SIG-M5 treated with dmso at 0.1 percent for 504 hours (cell line): Measurements from ENCODE around the gene RHD.
A peak's percentile ranks its signal among the peaks of the same experiment; 100 is the strongest.
"Not testable (repeated sequence)": the region's sequence is repeated elsewhere in the genome, so short reads cannot be mapped to it uniquely, and the experiment has no call there.

Source experiments
- DNase-seq: peaks from one replicate; lab custom pipeline; 2025; ENCODE audit not compliant: unreplicated experiment; lab: John Stamatoyannopoulos, UW

The RHD gene

DNA sequence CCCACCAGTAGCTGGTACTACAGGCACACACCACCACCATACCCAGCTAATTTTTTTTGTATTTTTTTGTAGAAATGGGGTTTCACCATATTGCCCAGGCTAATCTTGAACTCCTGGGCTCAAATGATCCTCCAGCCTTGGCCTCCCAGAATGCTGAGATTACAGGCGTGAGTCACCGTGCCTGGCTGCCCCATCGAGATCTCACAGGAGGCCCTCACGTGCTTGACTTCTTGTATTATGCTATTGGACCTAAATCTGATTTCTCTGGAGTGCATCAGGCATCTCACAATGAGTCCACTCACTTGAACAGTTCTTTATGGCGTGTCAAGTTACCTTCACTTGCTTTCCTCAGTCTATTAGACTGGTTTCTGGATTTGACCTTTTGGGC, 15.7 kb upstream of the RHD start:
- no peak for DNase-seq

DNA sequence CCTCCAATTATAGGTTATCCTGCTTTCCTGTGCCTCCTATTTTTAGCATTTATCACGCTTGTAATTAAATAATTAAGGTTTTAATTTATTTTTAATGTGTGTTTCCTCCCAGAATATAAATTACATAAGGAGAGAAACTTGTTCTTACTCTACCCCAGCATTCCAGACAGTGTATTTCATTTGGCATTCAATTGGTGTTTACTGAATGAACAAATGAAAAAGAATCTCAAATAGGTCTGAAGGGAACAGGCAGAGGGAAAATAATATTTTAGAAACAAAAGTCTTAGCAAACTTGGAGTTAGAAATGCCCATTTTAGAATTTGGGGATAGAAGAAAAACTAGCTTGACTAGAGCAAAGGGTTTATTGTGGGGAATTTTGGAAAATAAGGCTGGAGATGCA, 15.1 kb upstream of the RHD start:
- DNase-seq: no peak

DNA sequence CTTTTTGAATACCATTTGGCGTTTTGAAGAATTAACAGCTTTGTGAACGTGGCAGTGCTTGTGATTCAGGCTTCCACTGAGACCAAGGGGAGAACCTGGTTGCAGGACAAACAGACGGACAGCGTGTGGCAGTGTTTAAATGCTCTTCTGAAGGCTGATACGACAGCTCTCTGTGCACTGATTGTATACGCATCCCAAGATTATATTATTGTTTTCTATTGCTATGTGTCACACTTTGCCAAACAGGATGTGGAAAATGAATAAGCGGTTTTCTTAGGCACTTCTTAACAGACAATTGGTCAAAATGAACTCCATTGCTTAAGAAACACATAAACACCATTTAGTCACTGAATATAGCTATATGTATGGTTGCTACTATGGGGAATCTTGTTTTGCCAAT, 12.5 kb upstream of the RHD start:
- not testable (repeated sequence) for DNase-seq

DNA sequence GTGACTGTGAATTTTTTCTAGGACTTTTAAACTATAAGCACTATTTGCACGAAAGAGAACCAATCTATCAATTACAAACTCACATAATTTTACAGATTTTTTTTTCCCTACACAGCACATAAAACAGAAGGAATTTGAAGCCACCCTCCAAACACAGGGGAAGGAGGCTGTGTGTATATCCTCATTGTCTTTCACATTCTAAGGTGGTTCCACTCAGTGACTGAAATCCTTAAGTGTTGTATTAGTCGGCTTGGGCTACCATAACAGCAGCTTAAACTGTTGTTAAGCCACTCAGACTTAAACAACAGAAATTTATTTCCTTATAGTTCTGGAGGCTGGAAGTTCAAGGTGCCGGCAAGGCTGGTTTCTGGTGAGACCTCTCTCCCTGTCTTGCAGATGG, 12.0 kb upstream of the RHD start:
- not testable (repeated sequence) for DNase-seq

DNA sequence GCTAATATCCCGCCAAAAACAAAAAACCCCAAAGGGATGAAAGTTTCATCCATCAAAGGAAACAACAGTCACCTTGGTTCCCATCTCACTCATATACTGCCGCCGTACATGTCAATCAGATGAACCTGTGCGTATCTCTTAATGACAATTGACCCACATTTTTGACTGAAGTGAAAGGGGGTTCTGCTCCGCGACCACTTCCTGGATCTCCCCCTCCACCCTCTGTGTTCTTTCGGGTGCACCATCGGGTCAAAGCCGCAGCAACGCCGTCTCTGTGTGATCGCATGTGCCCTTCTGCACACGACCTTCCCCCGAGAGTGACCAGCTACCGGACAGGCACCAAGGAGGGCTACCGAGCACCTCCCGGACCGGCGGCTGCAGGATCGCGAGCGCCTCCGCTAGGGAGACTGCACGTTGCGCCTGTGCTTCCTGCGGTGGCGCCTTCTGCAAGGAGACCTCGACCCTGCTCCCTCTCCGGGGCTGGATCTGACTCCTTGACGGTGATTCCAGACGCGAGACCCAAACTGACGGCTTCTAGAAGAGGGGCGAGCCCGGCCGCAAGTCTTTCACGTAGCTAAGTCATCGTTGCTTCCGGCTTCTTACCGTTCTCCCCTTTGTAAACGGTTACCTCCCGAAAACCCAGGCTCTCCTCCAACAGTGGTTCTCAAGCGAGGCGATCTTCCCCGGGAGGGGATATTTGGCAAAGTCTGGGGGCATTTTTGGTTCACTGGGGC, 5.6 kb upstream of the RHD start:
- not testable (repeated sequence) for DNase-seq

DNA sequence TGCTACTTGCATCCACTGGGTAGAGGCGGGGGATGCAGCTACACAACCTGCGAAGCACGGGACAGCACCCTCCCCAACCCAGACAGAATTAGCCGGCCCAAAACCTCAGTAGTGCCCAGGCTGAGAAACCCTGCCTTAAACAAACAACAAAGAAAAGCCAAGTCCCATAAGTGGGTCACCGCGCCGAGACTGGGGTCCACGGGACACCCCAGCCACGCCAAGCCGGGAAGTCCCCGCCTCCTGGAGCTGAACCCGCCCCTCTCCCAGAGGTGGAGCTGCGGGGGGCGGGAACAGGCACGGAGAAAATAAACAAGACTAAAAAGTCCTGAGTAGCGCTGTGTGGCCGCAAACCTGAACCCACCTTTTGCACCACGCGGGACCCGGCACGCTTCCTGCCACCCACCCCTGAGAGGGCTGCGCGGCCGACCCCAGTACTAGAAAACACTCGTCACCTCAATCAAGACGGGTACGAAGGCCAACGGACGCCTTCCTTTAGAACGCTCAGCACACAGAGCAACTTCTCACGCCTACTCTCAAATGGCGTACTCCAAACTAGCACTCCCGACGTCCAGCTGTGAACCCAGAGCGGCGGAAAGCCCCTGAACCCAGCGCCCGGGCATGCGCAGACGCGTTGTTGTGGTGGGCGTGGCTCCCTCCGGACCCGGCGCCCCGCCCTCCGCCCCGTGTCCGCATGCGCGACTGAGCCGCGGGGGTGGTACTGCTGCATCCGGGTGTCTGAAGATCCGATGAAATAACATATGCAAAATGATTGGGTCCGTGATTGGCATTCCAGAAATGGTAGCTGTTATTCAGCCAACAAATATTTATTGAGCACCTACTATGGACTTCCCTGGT, 4.8 kb upstream of the RHD start:
- DNase-seq: peak; percentile 28

DNA sequence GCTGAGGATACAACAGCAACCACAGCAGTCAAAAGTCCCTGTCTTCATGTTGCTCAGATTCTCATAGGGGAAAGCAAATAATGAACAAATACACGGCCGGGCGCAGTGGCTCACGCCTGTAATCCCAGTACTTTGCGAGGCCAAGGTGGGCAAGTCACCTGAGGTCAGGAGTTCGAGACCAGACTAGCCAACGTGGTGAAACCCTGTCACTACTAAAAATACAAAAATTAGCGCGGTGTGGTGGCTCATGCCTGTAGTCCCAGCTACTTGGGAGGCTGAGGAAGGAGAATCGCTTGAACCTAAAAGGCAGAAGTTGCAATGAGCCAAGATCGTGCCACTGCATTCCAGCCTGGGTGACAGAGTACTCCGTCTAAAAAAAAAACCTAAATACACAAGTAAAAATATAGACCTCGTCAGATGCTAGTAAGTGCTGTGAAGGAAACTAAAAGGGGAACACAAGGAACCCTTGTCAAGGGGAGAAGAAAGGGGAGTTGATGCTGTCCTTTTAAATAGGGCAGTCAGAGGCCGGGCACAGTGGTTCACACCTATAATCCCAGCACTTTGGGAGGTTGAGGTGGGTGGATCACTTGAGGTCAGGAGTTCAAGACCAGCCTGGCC, 4.1 kb upstream of the RHD start:
- not testable (repeated sequence) for DNase-seq

DNA sequence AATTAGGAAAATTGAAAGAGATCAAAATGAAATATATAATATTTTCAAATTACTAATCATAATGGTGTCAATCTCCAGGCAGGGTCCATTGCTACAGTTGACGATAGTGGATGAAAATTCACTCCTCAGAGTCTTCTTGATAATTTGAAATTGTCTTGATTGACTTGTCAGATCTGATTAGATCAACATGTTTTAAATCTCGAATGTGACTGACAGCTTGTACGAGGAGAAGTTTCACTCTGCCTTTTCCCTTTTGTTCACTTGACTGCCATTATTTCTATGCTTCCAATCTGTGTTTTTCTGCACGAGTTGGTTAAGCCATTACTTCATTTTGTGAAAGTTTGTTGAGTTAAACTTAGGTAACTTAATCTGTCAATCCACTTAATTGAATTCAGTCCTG, 3.3 kb downstream of the RHD start:
- DNase-seq: not testable (repeated sequence)

DNA sequence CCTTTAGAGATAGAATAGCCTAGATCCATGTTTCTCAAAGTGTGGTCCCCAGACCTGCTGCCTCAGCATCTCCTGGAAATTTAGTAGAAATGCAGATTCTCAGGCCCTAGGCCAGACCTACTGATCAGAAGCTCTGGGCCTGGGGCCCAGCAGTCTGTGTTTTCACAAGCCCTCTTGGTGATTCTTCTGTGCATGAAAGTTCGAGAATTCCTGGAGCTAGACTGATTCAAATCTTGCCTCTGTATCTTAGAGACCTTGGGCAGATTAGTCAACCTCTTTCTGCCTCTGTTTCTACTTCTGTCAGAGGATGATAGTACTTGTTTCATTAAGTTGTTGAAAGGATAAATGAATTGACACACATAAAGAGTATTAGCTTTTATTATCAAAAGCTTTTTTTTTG, 5.0 kb downstream of the RHD start:
- not testable (repeated sequence) for DNase-seq

DNA sequence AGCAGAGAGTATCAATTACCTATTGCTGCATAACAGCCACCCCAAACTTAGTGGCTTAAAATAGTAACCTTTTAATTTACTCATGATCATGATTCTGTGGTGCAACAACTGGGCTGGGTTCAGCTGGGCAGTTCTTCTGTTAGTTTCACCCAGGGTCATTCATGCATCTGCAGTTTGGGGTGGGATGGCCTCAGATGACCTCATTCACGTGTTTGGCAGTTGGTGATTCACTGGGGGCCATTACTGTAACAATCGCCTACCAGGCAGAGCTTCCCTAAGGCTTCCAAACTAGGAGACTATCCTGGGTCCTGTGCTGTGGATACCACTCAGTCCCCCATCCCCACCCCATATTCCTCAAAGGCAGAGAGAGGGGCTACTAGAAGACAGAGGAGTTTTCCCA, 6.0 kb downstream of the RHD start:
- DNase-seq: peak; percentile 32

DNA sequence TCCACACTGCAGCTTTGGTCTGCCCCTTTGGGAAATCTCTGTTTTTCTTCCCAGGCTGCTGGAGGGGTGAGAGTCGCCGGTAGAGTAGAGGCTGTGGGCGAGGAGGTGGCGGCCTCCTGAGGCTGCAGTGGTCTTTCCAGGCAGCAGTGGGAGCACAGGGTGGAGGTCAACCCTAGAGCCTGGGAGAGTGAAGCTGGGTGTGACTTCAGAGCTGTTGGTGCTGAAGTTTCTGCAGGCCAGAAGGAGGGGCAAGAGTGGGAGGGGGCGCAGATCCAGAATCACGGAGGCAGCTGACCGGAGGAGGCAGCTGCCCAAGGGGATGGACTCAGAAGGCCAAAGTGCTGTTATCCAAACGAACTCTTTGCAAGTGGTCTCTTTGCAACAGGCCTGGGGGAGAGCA, 6.5 kb downstream of the RHD start:
- not testable (repeated sequence) for DNase-seq

DNA sequence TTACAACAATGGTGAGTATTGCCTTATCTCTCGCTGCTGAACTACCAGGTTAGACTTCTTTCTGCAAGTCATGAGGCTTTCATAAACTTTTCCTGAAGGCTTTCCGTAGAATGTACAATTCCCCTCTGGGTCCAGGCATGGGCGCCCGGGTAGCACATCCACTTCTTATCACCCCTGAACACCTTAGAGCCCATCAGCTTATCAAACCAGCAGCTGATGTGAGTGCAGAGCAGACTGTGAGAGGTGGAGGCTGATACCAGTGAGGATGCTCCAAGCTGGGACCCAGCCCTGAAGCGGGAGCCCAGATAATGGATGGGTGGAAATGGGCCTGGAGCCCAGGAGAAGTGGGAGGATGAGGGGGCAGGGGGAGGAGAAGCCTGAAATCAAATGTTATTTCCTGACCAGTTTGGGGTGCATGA, 7.4 kb downstream of the RHD start:
- DNase-seq: not testable (repeated sequence)

DNA sequence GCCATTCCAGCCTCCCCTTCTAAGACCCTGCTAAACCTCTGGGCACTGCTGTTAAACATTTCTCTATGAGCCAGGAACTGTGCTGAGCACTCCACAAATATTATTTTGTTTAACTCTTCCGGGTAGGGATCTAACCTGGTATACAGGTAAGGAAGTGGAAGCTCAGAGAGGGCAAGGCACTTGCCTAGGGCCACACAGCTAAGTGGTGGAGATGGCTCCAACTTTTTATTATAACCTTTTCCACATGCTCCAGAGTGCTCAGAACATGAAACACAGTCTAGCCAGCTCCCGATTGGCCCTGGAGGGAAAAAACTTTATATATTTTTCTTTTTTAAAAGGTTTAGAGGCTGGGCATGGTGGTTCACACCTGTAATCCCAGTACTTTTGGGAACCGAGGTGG, 13.6 kb downstream of the RHD start:
- not testable (repeated sequence) for DNase-seq

DNA sequence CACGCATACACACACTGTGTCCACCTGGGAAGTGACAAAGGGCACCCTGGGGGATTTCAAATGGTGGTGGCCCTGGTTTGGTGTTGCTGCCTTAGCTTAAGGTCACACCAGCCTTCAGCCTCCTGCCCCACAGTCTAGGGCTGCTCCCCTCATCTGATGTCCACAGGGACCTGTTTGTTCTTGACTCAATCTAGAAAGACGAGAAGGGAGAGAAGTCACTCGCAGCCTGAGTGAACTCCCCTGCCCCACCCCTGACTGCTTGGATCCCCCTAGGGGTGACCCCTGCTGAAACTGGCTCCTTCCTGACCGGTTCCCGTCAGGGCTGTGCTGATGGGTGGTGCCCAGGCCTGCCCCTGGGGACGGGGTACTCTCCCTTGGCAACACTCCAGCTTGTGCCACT, 14.9 kb downstream of the RHD start:
- not testable (repeated sequence) for DNase-seq

DNA sequence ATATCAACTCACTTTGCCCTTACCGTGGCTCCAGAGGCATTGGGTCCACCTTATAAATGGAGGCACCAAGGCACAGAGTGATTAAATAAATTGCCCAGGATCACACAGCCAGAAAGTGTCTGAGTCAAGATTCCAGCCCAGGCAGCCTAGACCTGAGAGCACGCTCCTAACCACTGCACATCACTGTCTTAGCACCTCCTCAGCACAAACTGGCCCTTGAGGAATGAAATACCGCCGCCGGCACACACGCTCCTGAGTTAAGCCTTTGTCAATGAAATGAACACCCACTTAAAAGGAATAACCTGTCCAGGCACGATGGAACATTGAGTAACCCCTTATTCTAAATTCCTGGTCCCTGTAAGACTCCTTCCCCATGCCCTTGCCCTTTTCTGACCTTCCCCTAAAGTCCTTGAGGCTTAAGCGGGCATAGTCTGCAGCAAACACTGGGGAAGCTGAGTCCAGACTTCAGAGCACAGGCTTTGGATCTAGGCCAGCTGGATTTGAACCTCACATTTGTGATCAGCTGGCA, 16.3 kb downstream of the RHD start:
- not testable (repeated sequence) for DNase-seq

DNA sequence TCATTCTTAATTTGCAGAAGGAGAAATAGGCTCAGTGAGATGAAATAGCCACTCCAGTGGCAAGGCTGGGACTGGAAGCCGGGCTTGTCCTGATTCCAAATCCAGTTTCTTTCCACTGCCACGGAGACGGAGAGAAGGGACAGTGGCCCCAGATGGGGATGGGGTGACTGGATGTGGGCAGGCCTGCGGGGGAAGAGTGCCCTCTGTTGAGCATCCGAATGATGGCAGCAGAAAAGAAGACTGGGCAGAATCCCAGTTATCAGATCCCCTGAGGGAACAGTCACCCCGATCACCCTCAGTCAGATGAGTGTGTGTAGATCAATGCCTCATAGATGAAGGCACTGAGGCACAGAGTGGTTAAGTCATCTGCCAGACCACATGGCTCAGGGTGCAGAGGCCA, 17.7 kb downstream of the RHD start:
- DNase-seq: not testable (repeated sequence)

DNA sequence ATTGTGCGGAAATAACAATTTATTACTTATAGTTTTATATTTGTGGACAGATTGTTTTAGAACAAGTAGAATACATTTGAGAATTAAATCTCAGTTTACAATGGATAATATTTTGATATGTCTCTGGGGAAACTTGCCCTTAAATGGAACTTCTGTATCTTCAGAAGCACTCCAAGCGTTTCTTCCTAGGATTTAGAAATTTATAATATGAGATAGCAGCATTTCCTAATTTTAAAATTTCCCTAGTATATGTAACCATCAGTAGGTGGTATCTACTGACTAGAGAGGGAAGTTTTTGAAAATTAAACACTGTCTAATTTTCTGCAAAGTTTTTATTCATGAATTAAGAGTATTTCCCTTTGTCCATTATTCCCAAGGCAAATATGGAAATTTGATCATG, 21.1 kb downstream of the RHD start:
- not testable (repeated sequence) for DNase-seq

DNA sequence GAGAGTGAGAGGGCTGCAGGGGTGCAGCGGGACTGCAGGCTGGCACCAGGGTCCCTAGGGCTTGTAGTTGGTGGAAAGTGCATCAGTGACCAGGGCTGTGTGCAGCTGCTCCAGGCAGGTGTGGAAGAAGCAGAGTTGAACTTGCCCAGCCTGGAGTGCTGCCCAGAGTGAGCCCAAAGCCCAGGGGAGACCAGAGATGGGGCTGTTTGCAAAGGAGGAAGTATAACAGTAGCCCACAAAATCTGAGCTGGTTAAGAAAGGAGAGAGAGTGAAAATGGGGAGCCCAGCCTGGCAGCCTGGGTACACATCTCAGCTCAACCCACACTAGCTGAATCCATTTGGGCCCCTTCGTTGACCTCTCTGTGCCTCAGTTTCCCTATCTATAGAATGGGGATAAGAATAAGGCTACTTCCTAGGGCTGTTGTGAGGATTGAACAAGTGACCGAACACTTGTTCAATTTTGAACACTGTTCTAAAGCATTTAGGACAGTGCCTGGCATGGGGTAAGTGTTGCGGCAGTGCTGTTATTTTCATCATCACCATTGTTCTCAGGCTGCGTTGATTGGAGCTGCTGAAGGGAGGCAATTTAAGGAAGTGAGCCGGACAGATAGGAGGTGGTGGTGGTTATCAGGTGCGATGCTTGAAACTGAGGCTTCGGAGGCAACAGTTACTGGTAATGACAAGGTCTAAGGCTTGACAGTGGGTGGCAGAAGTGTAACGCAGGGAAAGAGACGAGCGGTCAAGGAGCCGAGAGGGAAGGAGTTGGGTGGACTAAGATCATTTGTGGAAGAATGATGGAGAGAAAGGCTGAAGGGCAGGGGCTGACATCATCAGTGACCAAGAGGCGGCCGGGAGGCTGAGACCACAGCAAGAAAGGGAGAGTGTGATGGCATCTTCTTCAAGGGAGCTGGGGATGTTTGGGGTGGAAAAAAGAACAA, 22.8 kb downstream of the RHD start:
- not testable (repeated sequence) for DNase-seq

DNA sequence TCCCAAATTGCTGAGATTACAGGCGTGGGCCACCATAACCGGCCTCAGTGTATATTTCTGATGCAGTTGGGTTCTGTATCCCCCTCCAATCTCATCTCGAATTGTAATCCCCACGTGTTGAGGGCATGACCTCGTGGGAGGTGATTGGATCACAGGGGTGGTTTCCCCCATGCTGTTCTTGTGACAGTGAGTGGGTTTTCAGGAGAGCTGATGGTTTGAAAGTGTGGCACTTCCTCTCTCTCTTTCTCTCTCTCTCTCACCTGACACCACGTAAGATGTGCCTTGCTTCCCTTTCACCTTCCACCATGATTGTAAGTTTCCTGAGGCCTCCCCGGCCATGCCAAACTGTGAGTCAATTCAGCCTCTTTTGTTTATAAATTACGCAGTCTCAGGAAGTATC, 24.2 kb downstream of the RHD start:
- DNase-seq: not testable (repeated sequence)

DNA sequence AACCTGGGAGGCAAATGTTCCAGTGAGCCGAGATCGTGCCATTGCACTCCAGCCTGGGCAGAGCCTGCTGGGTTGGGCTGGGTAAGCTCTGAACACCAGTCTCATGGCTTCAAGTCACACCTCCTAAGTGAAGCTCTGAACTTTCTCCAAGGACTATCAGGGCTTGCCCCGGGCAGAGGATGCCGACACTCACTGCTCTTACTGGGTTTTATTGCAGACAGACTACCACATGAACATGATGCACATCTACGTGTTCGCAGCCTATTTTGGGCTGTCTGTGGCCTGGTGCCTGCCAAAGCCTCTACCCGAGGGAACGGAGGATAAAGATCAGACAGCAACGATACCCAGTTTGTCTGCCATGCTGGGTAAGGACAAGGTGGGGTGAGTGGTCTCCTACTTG, 28.4 kb downstream of the RHD start:
- not testable (repeated sequence) for DNase-seq
